HepG2 (cell line): ENCODE measurements around the gene KRTAP5-6. TPM values are rescaled to one million over a fixed set of nuclear protein-coding genes. Genes with fewer than 3 reads are reported as not detected.

ENCODE experiments used
- KLF16 ChIP-seq, 2 experiments: sonication (generic) in 1 of 2; formaldehyde crosslinking in 1 of 2; IDR thresholded peaks; 2 replicates each; pipeline versions ENCODE4 v1.6.1 to v1.8.0; 2016 to 2023; ENCODE audit warnings: missing genetic modification reagents in 2 of 2, missing compliant biosample characterization in 1 of 2
- MTF2 ChIP-seq: sonication (generic); formaldehyde crosslinking; IDR thresholded peaks from 2 replicates; pipeline ENCODE4 v1.5.0; 2020; ENCODE audit warnings: missing genetic modification reagents, borderline replicate concordance
- SAP130 ChIP-seq: IDR thresholded peaks from 2 replicates; pipeline ENCODE4 v1.6.1; 2016; ENCODE audit warnings: low read depth
- TEAD3 ChIP-seq: optimal IDR thresholded peaks from 2 replicates; pipeline ENCODE3; 2016; ENCODE audit warnings: borderline replicate concordance
- TFDP2 ChIP-seq: sonication (generic); formaldehyde crosslinking; IDR thresholded peaks from 2 replicates; pipeline ENCODE4 v1.4.0; 2020; ENCODE audit warnings: missing genetic modification reagents
- XRCC5 ChIP-seq: fragments of 200-400 bp; formaldehyde crosslinking; optimal IDR thresholded peaks from 2 replicates; pipeline ENCODE3; 2017; ENCODE audit warnings: mild to moderate bottlenecking, low read length
- YY1 ChIP-seq: IDR thresholded peaks from 2 replicates; pipeline ENCODE4 v1.6.1; 2011; ENCODE audit warnings: low read length, low read depth, moderate library complexity, mild to moderate bottlenecking; ENCODE audit not compliant: insufficient read depth, insufficient replicate concordance
- ZBTB26 ChIP-seq: IDR thresholded peaks from 2 replicates; pipeline ENCODE4 v1.6.1; 2016; ENCODE audit warnings: missing compliant biosample characterization, missing genetic modification reagents, borderline replicate concordance
- ZBTB43 ChIP-seq: sonication (generic); formaldehyde crosslinking; conservative IDR thresholded peaks from 2 replicates; pipeline ENCODE4 v1.4.0; 2020; ENCODE audit warnings: missing genetic modification reagents
- ZMYM4 ChIP-seq: sonication (generic); formaldehyde crosslinking; IDR thresholded peaks from 2 replicates; pipeline ENCODE4 v1.8.1; 2023; ENCODE audit warnings: mild to moderate bottlenecking, missing genetic modification reagents
- ZNF234 ChIP-seq: sonication (generic); formaldehyde crosslinking; conservative IDR thresholded peaks from 2 replicates; pipeline ENCODE4 v1.5.1; 2020; ENCODE audit warnings: mild to moderate bottlenecking, missing genetic modification reagents
- ZNF274 ChIP-seq: sonication (generic); formaldehyde crosslinking; IDR thresholded peaks from 2 replicates; pipeline ENCODE4 v1.5.1; 2020; ENCODE audit warnings: mild to moderate bottlenecking, missing genetic modification reagents
- polyA plus RNA-seq, 8 experiments: library from polyadenylated mRNA; depleted of rRNA in 3 of 8; stranded (reverse) in 7 of 8; unstranded in 1 of 8; fragments of >200 nt; fragmentation: Illumina TruSeq in 4 of 8; extraction: Trizol in 4 of 8; gene quantifications; 2 replicates each; pipeline versions ENCODE4 v1.2.1 to v1.2.3, GENCODE V29; 2011 to 2016; ENCODE audit warnings: low read depth in 4 of 8, missing spikeins in 1 of 8, mixed read lengths in 1 of 8; ENCODE audit not compliant: insufficient read depth in 1 of 8
- total RNA-seq, 5 experiments: library from RNA; depleted of rRNA; stranded (reverse); fragments of >200 nt; fragmentation: Illumina TruSeq; extraction: Trizol; gene quantifications; 2 replicates each; pipeline ENCODE4 v1.2.3, GENCODE V29; 2016; ENCODE audit warnings: low read depth in 1 of 5
- TF ChIP-seq, protein P1 (sequence below): sonication (generic); formaldehyde crosslinking; IDR thresholded peaks from 2 replicates; pipeline ENCODE4 v1.4.0; 2020; ENCODE audit warnings: missing genetic modification reagents, borderline replicate concordance
- TF ChIP-seq, protein P2 (sequence below): sonication (generic); formaldehyde crosslinking; IDR thresholded peaks from 2 replicates; pipeline ENCODE4 v1.5.1; 2020; ENCODE audit warnings: mild to moderate bottlenecking, missing genetic modification reagents, moderate library complexity
- TF ChIP-seq, protein P3 (sequence below): sonication (generic); formaldehyde crosslinking; IDR thresholded peaks from 2 replicates; pipeline ENCODE4 v1.8.0; 2022; ENCODE audit warnings: mild to moderate bottlenecking, missing genetic modification reagents, moderate library complexity

The KRTAP5-6 gene
- total and polyA plus RNA-seq, 2 of the 13 experiments (the other 11 are each of a cell fraction or from before 2014, with no cell fraction given): not detected

- peak; percentile 22; the same call in 1 of the 2 replicates for TF ChIP-seq ZBTB26 (CRISPR knock-in tag)
- TF ChIP-seq MTF2 (CRISPR knock-in tag): 0 out of 2 replicates have a peak, but pooled peaks have one; percentile 14
- peak; percentile 32 for TF ChIP-seq YY1
- no peak for TF ChIP-seq ZNF234
- 0 out of 2 replicates have a peak, but pooled peaks have one; percentile 42 for TF ChIP-seq TFDP2 (CRISPR knock-in tag)
- TF ChIP-seq, protein P1, sequence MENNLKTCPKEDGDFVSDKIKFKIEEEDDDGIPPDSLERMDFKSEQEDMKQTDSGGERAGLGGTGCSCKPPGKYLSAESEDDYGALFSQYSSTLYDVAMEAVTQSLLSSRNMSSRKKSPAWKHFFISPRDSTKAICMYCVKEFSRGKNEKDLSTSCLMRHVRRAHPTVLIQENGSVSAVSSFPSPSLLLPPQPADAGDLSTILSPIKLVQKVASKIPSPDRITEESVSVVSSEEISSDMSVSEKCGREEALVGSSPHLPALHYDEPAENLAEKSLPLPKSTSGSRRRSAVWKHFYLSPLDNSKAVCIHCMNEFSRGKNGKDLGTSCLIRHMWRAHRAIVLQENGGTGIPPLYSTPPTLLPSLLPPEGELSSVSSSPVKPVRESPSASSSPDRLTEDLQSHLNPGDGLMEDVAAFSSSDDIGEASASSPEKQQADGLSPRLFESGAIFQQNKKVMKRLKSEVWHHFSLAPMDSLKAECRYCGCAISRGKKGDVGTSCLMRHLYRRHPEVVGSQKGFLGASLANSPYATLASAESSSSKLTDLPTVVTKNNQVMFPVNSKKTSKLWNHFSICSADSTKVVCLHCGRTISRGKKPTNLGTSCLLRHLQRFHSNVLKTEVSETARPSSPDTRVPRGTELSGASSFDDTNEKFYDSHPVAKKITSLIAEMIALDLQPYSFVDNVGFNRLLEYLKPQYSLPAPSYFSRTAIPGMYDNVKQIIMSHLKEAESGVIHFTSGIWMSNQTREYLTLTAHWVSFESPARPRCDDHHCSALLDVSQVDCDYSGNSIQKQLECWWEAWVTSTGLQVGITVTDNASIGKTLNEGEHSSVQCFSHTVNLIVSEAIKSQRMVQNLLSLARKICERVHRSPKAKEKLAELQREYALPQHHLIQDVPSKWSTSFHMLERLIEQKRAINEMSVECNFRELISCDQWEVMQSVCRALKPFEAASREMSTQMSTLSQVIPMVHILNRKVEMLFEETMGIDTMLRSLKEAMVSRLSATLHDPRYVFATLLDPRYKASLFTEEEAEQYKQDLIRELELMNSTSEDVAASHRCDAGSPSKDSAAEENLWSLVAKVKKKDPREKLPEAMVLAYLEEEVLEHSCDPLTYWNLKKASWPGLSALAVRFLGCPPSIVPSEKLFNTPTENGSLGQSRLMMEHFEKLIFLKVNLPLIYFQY: peak; percentile 99
- peak; percentile 32; the same call in 1 of the 2 replicates for TF ChIP-seq SAP130 (CRISPR knock-in tag)
- peak; percentile 34; the same call in 1 of the 2 replicates for TF ChIP-seq ZMYM4 (CRISPR knock-in tag)
- TF ChIP-seq, protein P2, sequence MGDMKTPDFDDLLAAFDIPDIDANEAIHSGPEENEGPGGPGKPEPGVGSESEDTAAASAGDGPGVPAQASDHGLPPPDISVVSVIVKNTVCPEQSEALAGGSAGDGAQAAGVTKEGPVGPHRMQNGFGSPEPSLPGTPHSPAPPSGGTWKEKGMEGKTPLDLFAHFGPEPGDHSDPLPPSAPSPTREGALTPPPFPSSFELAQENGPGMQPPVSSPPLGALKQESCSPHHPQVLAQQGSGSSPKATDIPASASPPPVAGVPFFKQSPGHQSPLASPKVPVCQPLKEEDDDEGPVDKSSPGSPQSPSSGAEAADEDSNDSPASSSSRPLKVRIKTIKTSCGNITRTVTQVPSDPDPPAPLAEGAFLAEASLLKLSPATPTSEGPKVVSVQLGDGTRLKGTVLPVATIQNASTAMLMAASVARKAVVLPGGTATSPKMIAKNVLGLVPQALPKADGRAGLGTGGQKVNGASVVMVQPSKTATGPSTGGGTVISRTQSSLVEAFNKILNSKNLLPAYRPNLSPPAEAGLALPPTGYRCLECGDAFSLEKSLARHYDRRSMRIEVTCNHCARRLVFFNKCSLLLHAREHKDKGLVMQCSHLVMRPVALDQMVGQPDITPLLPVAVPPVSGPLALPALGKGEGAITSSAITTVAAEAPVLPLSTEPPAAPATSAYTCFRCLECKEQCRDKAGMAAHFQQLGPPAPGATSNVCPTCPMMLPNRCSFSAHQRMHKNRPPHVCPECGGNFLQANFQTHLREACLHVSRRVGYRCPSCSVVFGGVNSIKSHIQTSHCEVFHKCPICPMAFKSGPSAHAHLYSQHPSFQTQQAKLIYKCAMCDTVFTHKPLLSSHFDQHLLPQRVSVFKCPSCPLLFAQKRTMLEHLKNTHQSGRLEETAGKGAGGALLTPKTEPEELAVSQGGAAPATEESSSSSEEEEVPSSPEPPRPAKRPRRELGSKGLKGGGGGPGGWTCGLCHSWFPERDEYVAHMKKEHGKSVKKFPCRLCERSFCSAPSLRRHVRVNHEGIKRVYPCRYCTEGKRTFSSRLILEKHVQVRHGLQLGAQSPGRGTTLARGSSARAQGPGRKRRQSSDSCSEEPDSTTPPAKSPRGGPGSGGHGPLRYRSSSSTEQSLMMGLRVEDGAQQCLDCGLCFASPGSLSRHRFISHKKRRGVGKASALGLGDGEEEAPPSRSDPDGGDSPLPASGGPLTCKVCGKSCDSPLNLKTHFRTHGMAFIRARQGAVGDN (CRISPR knock-in tag): peak; percentile 95
- TF ChIP-seq XRCC5: peak; percentile 67
- TF ChIP-seq, protein P3, sequence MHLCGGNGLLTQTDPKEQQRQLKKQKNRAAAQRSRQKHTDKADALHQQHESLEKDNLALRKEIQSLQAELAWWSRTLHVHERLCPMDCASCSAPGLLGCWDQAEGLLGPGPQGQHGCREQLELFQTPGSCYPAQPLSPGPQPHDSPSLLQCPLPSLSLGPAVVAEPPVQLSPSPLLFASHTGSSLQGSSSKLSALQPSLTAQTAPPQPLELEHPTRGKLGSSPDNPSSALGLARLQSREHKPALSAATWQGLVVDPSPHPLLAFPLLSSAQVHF: no peak
- TF ChIP-seq ZBTB43 (CRISPR knock-in tag): no peak
- TF ChIP-seq ZNF274 (CRISPR knock-in tag): peak; percentile 27; the same call in 1 of the 2 replicates
- TF ChIP-seq KLF16 (CRISPR knock-in tag; IDR thresholded peaks at IDR 0.05): peak in 1 of 2 experiments; percentile 55; a peak in 1 of 4 replicates
- peak; percentile 55 for TF ChIP-seq TEAD3
These were observed 44.0 kb upstream of the KRTAP5-6 start (continued) for GRCh38 chr11:1652771-1653540.
